ENCODE measurements around the gene ZSWIM6.

The ZSWIM6 gene

GRCh38 chr5:61332851-61333320 is 828 bp downstream of the ZSWIM6 start:
- DNase-seq (ENCODE audit: low read depth), result no peak

GRCh38 chr5:61333321-61333953 is 1.4 kb downstream of the ZSWIM6 start:
- DNase-seq (ENCODE audit: low read depth), result no peak

GRCh38 chr5:61333954-61334867 is 2.2 kb downstream of the ZSWIM6 start:
- no peak for DNase-seq (ENCODE audit: low read depth)

- DNase-seq (ENCODE audit: low read depth), result no peak
Observed at GRCh38 chr5:61334868-61335615, 3.0 kb downstream of the ZSWIM6 start.

GRCh38 chr5:61339764-61340163 is 7.7 kb downstream of the ZSWIM6 start:
- DNase-seq (ENCODE audit: low read depth), result no peak

DNA sequence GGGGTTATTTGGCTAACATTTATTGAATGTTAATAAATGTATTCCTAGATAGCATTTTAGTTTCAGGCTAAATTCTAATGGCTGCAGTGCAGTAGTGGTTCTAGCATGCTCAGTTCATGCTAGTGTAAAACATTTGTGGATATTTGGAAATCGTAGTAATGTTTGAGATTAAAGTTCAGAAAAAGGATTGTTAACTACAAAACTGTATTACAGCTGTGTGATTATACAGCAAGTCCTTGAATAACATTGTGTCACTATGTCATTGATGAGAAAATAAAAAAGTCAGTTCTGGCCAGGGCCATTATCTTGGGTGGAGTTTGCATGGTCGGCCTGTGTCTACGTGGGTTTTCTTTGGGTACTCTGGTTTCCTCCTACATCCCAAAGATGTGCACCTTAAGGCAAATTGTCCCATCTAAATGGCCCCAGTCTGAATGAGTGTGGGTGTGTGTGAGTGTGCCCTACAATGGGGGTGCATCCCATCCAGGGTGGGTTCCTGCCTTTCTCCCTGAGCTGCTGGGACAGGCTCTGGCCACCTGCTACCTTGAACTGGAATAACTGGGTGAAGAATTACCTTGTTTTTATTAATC is 8.8 kb downstream of the ZSWIM6 start:
- DNase-seq (ENCODE audit: low read depth), result no peak

DNA sequence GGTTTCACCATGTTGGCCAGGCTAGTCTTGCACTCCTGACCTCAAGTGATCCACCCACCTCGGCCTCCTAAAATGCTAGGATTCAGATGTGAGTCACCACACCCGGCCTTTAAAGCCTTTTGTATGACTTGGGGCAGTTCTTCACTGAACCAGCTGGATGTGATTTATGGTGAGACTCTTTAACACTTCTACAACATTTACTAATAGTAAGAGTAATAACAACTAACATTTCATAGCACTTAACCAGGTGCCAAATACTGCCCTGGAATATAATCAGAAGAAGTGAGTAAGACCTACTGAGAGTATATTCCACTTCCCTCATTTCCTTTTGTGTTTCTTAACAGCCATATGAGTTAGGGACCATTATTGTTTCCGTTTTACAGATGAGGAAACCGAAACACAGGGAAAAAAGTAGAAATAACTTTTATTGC is 10.0 kb downstream of the ZSWIM6 start:
- no peak for DNase-seq (ENCODE audit: low read depth)

DNA sequence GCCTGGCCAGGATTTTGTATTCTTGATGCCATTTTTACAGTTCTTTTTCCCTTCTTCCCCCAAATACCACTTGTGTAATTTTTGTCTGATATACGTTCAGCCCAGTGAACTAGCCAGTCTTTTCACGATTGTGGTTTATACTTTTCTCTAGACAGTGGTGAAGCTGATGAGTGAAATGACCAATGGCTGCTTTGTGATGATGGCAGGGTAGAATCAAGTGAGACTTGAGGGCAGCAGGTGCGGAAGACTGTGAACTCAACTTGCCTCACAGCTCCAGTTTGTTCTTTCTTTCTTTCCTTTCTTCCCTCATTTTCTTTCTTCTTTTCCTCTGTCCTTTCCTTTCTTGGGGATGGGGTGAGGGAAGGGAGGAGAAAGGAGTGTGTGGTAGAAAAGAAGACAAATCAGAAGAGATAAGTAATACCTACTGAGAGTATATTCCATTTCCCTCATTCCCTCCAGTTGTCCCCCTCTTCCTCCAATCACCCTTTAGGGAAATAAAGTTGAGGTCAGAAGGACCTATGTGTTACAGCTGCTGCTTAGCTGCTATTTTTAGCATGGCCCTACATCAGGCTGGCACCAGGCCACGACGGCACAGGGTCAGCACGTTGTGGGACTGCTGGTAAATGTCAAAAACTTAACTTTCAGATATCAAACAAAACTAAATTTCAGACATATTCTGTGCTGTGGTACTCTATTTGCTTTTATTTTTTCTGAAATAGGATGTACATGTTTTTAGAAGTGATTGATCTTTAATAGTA is 12.3 kb downstream of the ZSWIM6 start:
- no peak for DNase-seq (ENCODE audit: low read depth)

DNA sequence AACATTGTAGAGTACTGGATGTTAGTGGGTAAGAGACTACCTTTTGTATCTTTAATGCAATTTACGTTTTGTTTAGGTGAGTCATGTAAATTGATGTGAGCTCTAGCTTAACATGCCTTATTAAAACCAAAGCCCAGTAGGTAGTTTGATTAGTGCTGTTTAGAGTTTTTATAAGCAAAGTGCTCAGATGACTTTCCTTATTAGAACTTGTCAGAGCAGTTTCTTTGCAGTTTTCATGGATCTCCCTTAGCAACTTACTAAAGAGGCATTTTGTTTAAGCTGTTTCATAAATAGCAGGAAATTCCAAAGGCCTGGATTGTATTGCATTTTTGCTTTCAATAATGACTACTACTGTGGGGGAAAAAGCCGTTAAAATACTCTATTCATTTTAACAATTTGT is 14.5 kb downstream of the ZSWIM6 start:
- no peak for DNase-seq (ENCODE audit: low read depth)

DNA sequence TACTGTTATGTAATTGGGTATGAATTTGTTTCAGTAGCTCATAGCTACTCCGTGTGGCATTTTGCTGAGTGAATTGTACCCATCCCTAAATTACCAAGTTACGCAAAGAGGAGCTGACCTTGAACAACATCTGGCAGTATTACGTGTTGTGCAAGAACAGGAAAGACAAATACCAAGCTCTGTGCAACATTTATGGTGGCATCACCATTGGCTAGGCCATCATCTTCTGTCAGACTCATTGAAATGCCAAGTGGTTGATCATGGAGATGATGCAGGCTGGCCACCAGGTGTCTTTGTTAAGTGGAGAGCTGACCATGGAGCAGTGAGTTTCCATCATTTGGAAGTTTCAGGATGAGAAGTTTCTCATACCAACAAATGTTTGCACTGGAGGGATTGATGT is 15.0 kb downstream of the ZSWIM6 start:
- DNase-seq (ENCODE audit: low read depth), result no peak

- DNase-seq (ENCODE audit: low read depth), result no peak
Observed at GRCh38 chr5:61348447-61348846, 16.4 kb downstream of the ZSWIM6 start.

DNA sequence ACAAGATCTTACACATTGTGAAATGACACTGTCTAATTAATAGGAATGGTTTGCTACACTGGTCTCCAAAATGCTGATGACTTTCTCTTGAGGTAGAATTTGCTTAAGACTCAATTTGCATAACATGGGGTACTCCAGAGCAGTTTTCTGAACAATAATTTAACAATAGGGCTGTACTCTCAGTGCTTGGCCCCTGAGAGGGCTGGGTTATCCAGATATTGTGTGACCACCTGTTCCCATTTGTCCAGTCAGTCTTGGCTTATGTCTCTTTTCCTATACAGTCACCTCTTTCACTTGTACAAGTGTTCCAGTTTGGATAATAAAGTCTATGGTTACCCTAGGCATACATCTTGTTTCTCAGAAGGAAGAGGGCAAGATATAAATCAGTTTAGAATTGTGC is 17.9 kb downstream of the ZSWIM6 start:
- no peak for DNase-seq (ENCODE audit: low read depth)

DNA sequence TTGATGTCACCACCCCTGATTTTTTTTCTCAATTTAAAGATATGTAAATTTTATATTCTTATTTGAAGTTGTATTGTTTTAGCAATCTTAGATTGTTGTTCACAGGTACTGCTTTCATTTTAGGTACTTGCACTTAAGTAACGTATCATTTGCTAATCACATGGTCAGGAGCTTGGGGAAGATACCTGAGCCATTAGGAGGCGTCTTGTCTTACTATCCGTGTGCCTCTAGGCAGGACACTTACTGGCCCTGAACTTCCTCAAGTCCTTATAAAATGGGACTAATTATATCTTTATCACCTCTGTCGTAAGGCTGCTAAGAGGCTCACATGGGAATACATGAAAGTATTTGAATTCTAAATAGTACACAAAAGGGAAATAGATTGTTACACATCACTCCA is 18.5 kb downstream of the ZSWIM6 start:
- no peak for DNase-seq (ENCODE audit: low read depth)

- no peak for DNase-seq (ENCODE audit: low read depth)
Observed at GRCh38 chr5:61351733-61352132, 19.7 kb downstream of the ZSWIM6 start.

DNA sequence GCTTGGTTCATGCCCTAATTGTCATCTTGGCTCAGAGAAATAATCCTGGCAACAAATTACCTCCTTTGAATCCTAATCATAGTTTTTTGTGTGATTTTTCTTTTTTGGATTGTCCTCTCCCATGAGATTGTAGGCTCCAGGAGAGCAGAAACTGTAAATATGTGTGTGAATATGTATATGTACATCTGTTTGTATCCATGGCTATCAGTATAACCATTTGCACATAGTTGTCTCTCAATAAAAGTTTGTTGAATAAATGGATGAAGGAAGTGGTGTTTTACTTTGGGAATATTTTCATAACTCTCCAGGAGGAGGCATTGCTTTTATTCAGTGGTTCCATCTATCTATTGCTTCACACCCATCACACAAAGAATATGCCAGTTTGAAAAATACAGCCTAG is 20.1 kb downstream of the ZSWIM6 start:
- DNase-seq (ENCODE audit: low read depth), result no peak

- no peak for DNase-seq (ENCODE audit: low read depth)
Observed at GRCh38 chr5:61352612-61353156, 20.6 kb downstream of the ZSWIM6 start.

GRCh38 chr5:61353293-61353692 is 21.2 kb downstream of the ZSWIM6 start:
- DNase-seq (ENCODE audit: low read depth), result no peak

DNA sequence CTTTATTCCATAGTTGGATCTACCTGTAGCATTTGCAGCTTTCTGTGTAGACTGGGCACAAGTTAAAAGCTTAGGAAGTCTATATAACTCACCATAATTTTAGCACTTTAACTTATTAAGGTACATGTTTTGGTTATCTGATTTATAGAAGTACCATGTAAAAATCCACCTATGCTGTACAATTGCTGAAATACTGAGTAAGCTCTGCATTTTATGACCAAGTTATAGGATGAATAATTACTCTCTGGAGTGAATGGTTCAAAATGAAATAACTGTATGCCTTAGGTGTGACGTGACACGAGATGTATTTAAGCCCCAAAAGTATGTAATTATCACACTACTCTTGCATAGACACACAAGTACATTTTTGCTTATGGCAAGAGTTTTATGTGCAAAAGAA is 22.1 kb downstream of the ZSWIM6 start:
- DNase-seq (ENCODE audit: low read depth), result no peak

GRCh38 chr5:61357745-61358144 is 25.7 kb downstream of the ZSWIM6 start:
- DNase-seq (ENCODE audit: low read depth), result no peak

GRCh38 chr5:61362796-61363368 is 30.8 kb downstream of the ZSWIM6 start:
- DNase-seq (ENCODE audit: low read depth), result no peak

Measured in stimulated activated CD8-positive, alpha-beta memory T cell treated with anti-CD3 and anti-CD28 coated beads, Interleukin-7, amount 100 ng/mL, for 24 hours (primary cell).